HG03354 (cell line): Measurements from ENCODE around the gene HSD17B8.

Experiments
- ATAC-seq: cut with Tn5 transposase; IDR thresholded peaks from one replicate; pipeline ENCODE4 v1.9.1; 2021; ENCODE audit warnings: mild to moderate bottlenecking; ENCODE audit not compliant: unreplicated experiment, poor library complexity, severe bottlenecking

The HSD17B8 gene

DNA sequence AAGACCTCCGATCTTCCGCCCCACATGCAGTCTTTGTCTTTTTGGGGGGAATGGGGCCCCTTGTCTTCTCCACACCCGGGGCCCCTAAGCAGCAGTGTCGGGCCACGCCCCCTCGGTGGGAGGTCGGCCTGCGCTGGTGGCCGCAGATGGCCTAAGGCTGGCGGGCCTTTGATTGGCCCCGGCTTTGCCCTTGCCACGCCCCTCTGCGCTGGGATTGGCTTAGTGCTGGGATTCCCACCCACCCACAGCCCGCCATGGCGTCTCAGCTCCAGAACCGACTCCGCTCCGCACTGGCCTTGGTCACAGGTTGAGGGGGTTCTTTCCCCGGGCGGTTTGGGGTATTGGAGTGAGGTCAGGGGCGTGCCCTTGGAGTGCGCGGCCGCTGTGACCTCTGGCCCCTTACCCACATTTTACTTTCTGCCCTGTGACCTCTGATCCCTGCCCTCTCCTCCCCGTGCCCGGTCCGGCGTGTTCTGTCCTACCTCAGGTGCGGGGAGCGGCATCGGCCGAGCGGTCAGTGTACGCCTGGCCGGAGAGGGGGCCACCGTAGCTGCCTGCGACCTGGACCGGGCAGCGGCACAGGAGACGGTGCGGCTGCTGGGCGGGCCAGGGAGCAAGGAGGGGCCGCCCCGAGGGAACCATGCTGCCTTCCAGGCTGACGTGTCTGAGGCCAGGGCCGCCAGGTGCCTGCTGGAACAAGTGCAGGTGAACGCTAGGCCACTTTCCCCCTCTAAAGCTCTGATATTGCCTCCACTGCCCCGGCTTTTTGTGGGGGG lies at the start of gene HSD17B8:
Gene HSD17B8, plus strand, starts transcription at position 241 of the 776 bp plus-strand sequence. Its CDS starts 14 bp downstream, at position 255.
- peak; percentile 51 for ATAC-seq

DNA sequence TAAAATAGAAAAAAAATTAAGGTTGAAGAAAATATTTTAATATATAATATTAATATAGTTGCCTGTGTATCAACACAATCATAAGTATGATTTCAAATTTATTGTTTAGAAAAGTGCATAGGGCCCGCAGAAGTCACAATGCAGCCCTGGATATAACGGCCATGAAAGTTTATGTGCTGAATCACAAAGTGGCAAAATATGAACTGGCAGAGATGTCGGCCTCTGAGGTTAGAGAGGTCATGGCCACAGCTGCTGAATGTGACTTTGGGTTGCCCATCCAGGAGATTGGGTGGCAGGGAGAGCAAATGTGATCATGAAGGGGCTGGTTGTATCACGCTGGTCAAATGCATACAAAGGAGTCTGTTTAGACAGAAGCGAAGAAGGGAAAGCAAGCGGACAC lies 47.9 kb upstream of the HSD17B8 start:
- no peak for ATAC-seq

DNA sequence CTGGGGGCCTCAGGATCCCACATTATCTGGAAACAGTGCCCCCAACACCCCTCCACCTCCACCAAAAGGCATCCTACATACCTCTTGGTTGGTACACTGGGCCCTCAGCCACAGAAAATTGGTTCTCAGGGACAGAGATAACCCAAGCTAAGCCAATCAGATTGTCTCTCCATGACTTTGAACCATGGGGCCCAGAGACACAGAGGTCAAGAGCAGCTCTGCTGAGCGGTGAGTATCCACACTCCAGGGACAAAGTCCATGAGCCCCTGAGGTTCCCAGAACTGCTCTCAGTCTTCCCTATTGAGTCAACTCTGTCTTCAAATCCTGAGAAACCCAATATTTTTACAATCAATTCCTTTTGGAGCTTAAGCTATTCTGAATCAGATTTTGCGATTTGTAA lies 47.5 kb upstream of the HSD17B8 start:
- no peak for ATAC-seq

DNA sequence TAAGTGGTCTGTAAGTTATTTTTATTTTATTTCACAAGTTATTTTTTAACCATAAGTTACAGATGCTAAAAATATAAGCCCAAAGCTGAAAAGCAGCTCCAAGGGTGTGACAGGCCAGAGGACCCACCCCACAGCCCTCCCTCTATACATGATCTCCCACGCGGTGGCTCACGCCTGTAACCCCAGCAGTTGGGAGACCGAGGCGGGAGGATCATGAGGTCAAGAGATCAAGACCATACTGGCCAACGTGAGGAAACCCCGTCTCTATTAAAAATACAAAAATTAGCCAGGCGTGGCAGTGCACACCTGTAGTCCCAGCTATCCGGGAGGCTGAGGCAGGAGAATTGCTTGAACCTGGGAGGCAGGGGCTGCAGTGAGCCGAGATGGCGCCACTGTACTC lies 44.4 kb upstream of the HSD17B8 start:
- ATAC-seq, result no peak

DNA sequence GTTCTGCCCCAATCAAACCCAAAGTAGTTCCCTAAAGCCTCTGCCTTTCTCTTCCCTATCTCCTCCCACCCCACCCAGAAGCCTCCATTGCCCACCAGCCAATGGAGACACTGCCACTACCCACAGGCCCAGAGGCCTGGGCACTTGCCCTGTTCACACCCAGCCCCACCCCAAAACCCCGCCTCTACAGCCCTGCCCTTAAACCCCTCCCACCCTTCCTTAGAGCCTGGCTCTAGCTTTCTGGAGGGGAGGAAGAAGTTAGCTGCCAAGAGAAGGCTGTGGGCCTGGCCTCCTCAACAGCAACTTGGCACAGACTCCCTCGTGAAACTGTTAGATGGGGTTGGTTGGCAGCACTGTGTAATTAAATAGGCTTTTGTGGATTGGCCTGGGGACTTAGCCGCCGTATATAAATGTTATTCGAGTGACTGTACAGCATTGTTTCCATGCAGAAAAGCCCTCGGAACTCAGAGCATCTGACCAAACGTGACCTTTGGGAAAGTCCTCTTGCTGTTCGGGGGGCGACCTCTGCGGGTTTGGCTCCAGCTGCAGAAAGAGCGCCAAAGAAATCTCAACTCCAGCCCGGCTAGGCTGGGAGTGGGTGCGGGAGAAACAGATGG lies 43.6 kb upstream of the HSD17B8 start:
- ATAC-seq, result no peak

DNA sequence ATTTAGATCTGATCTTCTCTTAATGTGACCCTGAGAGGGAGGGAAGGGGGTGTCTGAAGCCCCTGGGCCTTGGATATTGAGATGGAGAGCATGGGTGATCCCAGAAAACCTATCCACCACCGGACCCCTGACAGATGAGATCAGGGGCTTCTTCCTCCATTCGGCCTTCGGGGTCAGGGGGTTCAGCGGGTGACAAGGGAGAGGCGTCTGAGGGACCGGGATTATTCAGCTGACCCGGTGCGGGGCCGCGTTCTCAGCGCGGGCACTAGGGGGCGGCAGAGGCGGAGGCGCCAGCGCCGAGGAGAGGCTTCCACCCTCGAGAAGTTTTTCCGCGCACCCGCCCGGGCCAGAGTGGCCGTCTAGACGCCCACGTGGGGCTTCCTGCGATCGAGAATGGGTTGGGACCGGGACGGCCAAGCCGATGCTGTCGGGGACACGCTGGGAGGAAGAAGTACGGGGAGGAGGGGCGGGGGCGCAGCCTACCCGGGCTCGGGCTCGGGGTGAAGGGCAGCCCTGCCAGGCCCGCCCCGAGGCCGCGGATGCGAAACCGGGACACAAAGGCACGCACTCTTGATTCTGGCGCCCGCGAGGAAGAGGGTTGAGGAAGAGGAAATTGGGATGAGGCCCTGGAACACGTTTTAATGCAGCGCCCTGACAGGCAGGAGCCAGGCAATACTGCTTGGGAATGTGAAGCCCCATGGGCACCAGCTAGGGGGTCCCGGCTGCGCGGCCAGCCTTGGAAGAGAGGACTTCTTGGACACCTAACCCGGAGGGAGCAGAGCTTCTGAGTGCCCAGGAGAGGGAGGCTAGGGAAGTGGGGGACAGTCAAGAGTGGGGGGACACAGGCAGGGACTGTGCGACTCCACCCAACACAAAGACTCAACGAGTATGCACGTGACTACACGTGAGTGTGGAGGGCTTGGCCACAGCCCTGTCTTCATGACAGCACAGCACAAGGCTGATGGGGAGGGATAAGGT lies 42.8 kb upstream of the HSD17B8 start:
- no peak for ATAC-seq

DNA sequence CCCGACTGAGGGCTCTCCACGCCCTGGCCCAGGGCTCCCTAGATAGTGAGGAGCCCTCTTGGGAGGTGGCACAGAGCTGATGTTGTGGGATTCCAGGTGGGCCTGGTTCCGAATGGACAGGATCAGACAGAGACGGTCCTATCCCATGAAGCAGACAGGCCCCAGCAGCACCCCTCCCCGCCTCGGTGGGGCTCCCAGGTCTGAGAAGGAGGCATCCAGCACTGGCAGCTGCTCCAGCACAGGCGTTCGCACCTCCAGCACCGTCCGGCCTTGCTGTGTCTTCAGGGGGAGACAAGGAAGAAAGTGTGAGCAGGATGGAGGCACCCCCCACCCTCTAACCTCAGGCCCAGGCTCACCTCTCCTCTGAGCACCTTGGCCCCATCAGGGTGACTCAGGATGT lies 40.9 kb upstream of the HSD17B8 start:
- ATAC-seq, result no peak

DNA sequence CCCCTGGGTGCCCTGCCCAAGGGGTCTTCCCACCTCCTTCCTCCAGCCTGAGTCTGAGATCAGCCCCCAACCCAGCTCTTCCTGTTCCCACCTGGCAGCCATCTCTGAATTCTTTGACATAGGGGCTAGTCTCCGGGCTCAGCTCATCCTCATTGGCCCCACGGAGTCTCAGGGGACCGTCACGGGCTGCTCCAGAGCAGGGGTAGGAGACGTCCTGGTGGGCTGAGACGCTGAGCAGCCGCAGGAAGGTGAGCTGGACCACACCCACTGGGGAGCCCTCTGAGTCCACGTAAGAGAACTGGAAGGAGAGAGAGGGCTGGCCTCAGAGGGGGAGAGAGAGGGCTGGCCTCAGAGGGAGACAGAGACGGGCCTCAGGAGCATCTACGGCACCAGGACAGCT lies 40.3 kb upstream of the HSD17B8 start:
- no peak for ATAC-seq

DNA sequence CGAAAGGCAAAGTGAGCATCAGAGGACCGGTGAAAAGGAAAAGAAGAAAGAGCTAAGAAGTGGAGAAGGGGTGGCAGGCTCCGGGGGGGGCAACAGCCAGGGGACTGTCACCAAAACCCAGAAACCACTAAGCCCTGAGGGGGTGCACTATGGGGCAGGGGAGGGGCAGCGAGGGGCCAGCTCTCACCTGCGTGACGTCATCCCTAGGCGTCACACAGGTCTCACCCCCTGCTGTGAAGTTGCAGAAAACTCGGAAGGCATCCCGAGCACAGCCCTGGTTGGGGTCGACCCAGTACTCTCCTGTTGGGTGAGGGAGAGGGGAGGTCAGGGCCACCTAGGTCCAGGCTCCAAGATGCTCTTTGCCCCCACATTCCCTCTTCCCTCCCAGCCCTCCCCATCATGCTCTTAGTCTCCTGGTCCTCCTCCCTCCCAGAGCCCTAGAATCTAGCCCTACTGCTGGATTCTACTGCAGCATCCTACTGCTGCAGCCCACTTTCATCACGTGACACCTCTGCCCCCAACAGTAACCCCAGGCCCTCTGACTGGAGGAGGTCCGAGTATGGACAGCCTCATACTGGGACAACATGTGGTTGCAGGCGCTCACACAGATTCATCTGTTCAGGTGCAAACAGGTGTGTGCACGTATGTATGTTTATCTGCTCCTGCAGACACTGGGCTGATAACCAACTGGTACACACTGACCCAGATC lies 39.6 kb upstream of the HSD17B8 start:
- ATAC-seq, result no peak

DNA sequence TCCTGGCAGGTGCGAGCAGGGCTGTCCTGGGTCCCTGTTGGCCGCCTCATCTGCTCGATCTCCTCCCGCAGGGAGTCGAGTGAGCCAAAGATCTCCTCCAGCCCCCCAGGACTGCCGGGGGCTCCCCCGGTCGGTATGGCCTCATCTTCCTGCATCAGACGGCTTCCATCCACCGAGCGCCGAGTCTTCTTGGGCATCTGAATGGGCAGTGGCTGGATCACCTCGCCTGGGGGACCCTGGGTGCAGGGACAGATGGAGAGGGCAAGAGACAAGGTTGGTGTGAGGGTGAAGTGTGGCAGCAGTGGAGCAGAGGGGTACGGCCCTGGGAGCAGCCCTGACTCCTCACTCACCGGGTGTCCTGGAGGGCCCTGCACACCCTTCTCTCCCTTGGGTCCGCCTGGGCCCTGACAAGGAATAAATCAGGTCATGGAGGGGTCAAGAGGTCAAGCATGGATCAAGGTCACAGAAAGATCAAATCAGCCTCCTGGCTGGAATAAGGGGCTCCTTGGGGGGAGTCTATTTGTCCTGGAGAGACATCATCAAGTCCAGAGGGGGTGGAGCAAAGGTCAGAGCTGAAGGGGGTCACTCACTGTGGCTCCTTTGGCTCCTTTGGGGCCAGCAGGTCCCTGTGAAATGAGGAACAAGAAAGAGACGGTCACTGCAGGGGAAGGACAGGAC lies 38.7 kb upstream of the HSD17B8 start:
- ATAC-seq, result no peak

DNA sequence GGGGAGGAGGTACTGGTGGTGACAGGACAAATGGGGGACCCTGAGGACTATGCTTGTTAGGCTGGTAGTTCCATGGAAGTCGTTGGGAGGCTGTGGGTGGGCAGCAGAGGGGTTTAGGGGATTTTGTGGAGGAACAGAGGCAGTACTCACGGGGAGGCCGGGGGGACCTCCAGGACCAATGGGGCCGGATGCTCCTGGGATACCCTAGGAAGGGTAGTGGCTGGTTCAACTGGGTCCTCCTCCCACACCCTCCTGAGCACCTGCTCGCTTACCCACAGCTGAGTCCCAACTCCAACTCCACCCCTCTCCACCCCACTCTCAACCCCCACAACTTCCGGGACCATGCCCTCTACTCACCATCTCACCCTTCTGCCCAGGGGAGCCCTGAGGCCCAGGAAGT lies 38.1 kb upstream of the HSD17B8 start:
- ATAC-seq, result no peak

DNA sequence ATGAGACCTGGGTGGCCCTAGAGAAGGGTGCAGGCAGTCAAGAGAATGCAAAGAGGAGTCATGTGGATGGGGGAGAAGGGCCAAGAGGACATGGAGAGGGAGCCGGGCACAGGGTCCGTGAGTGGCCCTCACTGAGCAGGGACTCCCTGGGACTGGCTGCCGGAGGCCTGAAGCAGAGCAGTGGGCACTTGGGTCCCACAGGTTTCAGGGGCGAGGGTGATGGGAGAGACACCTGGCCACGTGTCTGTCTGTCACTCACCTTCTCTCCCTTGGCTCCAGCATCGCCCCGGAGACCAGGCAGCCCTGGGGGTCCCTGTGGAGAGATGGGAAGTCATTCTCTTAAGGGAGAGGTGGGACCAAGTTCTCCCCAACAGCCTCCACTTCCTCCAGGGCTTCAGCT lies 37.6 kb upstream of the HSD17B8 start:
- ATAC-seq, result no peak

DNA sequence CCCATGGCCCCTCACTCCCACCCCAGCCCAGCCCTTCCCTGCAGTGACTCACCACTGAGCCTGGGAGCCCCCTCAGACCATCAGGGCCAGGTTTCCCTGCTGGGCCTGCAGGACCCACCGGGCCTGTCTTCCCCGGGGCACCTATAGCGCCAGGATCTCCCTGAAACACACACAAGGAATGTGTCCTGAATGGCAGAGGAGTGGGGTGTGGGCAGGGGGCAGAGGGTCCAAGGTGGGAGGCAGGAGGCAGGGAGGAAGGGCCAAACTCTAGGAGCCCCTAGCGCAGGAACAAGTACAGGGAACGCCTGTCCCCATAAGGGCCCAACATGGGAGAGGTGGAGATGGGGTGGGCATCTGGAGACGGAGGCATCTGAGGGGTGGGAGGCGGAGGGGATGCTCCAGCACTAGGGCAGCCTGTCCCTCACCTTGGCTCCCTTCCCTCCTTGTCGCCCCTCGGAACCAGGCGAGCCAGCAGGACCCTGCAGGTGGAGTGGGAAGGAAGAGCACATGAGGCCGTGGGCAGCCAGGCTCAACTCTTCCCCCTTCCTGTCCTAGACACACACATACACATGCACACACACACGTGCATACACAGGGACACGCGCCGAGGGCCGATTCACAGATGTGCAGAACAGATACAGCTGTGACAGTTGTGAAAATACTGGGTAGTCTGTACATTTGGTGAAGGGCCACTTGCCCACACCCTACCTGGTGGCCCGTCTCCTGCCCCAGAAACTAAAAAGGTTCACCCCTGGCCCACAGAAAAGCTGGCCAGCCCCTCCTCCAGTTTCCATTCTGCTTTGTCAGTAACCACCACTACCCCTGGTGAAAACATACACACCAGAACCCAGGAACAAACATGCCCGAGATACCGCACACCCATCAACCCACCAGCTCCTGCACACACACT lies 36.8 kb upstream of the HSD17B8 start:
- no peak for ATAC-seq

DNA sequence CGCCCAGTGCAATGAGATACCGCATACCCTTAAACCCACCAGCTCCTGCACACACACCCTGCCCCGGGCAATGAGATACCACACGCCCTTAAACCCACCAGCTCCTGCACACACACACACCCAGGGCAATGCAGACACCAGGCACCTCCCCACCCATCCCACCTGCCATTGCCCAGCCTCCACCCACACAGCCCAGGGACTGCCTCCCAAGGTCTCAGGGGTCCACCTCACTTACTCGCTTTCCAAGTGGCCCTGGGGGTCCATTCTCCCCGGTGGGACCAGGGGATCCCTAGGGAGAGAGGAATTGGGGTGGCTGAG lies 36.2 kb upstream of the HSD17B8 start:
- ATAC-seq, result no peak

DNA sequence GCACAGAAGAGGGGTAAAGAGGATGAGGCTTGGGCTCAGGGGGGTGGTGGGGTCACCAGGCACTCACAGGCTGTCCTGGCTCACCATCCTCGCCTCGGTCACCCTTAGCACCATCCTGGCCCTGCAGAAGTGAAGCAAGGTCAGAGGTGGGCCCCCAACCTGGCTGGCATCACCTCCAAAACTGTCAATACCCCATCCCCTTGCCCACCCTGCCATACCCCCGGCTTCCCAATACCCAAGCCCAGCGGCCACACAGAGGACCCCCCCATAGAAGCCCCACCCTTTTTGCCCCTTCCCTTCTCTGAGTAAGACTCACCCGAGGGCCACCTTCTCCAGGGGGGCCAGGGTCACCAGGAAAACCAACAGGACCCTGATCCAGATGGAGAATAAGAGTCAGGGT lies 35.8 kb upstream of the HSD17B8 start:
- ATAC-seq, result no peak

DNA sequence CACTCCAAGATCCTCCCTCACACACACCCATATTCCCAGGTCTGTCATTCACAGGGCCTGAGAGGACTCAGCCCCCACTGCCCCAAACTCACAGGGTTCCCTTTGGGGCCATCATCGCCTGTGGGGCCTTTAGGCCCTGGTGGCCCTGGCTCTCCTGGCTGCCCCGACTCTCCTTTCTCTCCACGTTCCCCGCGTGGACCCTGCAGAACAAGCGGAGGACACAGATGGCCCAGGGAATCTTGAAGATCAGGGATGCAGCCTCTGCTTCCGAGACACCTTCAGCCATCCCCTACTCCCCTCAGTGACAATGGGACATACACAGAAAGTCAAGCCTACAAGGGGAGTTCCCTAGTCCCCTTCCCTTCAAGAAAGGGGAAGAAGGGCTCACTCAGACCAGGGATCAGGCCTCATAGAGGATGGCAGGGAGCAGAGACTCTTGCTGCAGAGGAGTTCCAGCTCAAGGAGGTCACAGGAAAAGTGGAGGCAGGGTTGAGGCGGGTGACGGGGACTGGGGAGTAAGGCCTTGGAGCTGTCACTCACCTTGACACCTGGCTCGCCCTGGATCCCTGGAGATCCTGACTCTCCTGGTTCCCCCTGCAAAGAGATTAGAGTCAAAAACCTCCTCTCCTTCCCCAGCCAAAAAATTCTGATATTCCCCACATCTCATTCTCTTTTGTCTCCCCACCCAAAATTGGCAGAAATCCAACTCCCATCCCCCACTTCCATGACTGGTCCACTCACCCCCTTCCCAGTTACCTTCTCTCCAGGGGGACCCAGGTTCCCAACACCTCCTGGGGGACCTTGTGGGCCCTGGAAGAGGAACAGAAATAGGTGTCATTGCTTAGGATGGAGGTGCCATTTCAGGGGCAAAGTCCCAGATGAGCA lies 34.9 kb upstream of the HSD17B8 start:
- ATAC-seq, result no peak

DNA sequence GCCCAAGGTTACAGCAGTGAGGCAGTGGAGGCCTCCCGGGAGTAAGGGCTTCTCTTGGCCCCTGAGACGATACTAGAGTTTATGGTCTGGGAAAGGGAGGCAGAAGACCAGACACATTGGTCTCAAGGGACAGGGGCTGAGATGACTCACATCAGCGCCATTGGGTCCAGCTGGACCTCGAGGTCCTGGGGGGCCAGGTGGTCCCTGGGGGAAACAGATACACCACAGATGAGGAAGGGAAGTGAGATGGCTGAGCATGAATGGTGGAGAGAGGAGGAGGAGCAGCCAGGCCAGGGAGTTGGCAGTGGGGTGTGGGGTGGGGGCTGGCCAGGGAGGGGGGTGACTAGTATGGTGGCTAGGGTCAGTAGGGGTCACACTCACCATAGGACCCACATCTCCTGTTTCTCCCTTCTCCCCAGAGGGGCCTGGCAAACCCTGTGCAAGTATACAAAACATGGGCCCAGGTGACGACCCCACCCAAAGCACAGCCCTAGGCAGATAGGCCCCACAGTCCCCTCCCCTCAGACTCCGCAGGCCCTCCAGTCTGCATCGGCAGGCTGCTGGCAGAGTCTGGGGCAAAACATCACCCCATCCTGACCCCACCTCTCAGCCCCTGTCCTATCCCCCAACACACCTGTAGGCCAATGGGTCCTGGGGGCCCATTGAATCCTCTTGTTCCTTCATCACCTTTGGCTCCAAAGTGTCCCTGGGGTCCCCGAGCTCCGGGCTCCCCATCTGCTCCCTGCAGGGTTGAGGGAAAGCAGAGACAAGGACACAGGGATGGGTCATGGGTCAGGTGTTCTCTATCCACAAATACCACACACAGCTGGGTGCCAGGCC lies 34.1 kb upstream of the HSD17B8 start:
- peak; percentile 51 for ATAC-seq
